ENCODE results near the gene DMRTB1. TPM values are rescaled to one million over a fixed set of nuclear protein-coding genes. Genes with fewer than 3 reads are reported as not detected.

The DMRTB1 gene
- polyA plus RNA-seq, result not detected

GRCh38 chr1:53459321-53460175, at the start of gene DMRTB1:
TSS of gene DMRTB1 (plus strand) at chr1:53459399. CDS start at chr1:53459454, 55 bp downstream.
- Histone ChIP-seq H3K9me3 (ENCODE audit: control insufficient read depth in 2 of 2, insufficient read depth in 1 of 2, low read depth in 1 of 2, low read length in 1 of 2) (peaks cover 0 to 2% of the 10 kb centered on the region in 2 donors), H3K36me3 (ENCODE audit: control insufficient read depth in 2 of 2, insufficient read depth in 2 of 2, low read length in 1 of 2) (no peaks in the 10 kb centered on the region), H3K27me3 (ENCODE audit: control insufficient read depth in 1 of 2, insufficient read depth in 2 of 2, low read length in 2 of 2) (no peaks in the 10 kb centered on the region), H3K4me3 (ENCODE audit: low read depth in 1 of 2, low read length in 2 of 2) (no peak within 1 kb of the TSS), H3K27ac (ENCODE audit: low read depth in 2 of 2, low read length in 1 of 2) (no peak within 1 kb of the TSS), H3K4me1 (ENCODE audit: control insufficient read depth in 2 of 2, insufficient read depth in 2 of 2, low read length in 1 of 2) (no peaks in the 10 kb centered on the region)
- WGBS, 2 donors, result 91 to 95% methylated on average over 66 to 82 of the region's 82 CpGs

- WGBS, 2 donors, result 76 to 82% methylated on average over 6 of the region's 6 CpGs
- H3K4me3 ChIP-seq (ENCODE audit: low read depth in 1 of 2, low read length in 2 of 2), result no peak overlapping the region
- no peak overlapping the region for H3K27ac ChIP-seq (ENCODE audit: low read depth in 2 of 2, low read length in 1 of 2)
- no peaks in the 10 kb centered on the region for H3K27me3 ChIP-seq (ENCODE audit: control insufficient read depth in 1 of 2, insufficient read depth in 2 of 2, low read length in 2 of 2)
- no peaks in the 10 kb centered on the region for H3K4me1 ChIP-seq (ENCODE audit: control insufficient read depth in 2 of 2, insufficient read depth in 2 of 2, low read length in 1 of 2)
- no peaks in the 10 kb centered on the region for H3K36me3 ChIP-seq (ENCODE audit: control insufficient read depth in 2 of 2, insufficient read depth in 2 of 2, low read length in 1 of 2)
- no peaks in the 10 kb centered on the region for H3K9me3 ChIP-seq (ENCODE audit: control insufficient read depth in 2 of 2, insufficient read depth in 1 of 2, low read depth in 1 of 2, low read length in 1 of 2)
Measured at GRCh38 chr1:53409695-53410094, 49.5 kb upstream of the DMRTB1 start.

GRCh38 chr1:53410100-53410541, 49.1 kb upstream of the DMRTB1 start:
- Histone ChIP-seq H3K27me3 (ENCODE audit: control insufficient read depth in 1 of 2, insufficient read depth in 2 of 2, low read length in 2 of 2) (no peaks in the 10 kb centered on the region), H3K9me3 (ENCODE audit: control insufficient read depth in 2 of 2, insufficient read depth in 1 of 2, low read depth in 1 of 2, low read length in 1 of 2) (no peaks in the 10 kb centered on the region), H3K4me3 (ENCODE audit: low read depth in 1 of 2, low read length in 2 of 2) (no peak overlapping the region), H3K27ac (ENCODE audit: low read depth in 2 of 2, low read length in 1 of 2) (no peak overlapping the region), H3K4me1 (ENCODE audit: control insufficient read depth in 2 of 2, insufficient read depth in 2 of 2, low read length in 1 of 2) (no peaks in the 10 kb centered on the region), H3K36me3 (ENCODE audit: control insufficient read depth in 2 of 2, insufficient read depth in 2 of 2, low read length in 1 of 2) (no peaks in the 10 kb centered on the region)
- 50 to 60% methylated on average over 12 of the region's 12 CpGs for WGBS, 2 donors

GRCh38 chr1:53410701-53411100, 48.5 kb upstream of the DMRTB1 start:
- H3K27me3 ChIP-seq (ENCODE audit: control insufficient read depth in 1 of 2, insufficient read depth in 2 of 2, low read length in 2 of 2), result no peaks in the 10 kb centered on the region
- no peaks in the 10 kb centered on the region for H3K9me3 ChIP-seq (ENCODE audit: control insufficient read depth in 2 of 2, insufficient read depth in 1 of 2, low read depth in 1 of 2, low read length in 1 of 2)
- WGBS, 2 donors, result 90 to 92% methylated on average over 8 of the region's 8 CpGs
- H3K4me3 ChIP-seq (ENCODE audit: low read depth in 1 of 2, low read length in 2 of 2), result no peak overlapping the region
- no peak overlapping the region for H3K27ac ChIP-seq (ENCODE audit: low read depth in 2 of 2, low read length in 1 of 2)
- no peaks in the 10 kb centered on the region for H3K36me3 ChIP-seq (ENCODE audit: control insufficient read depth in 2 of 2, insufficient read depth in 2 of 2, low read length in 1 of 2)
- H3K4me1 ChIP-seq (ENCODE audit: control insufficient read depth in 2 of 2, insufficient read depth in 2 of 2, low read length in 1 of 2), result no peaks in the 10 kb centered on the region

- no peak overlapping the region for H3K27ac ChIP-seq (ENCODE audit: low read depth in 2 of 2, low read length in 1 of 2)
- H3K36me3 ChIP-seq (ENCODE audit: control insufficient read depth in 2 of 2, insufficient read depth in 2 of 2, low read length in 1 of 2), result no peaks in the 10 kb centered on the region
- 84% methylated on average over 5 of the region's 5 CpGs for WGBS, 2 donors
- no peaks in the 10 kb centered on the region for H3K4me1 ChIP-seq (ENCODE audit: control insufficient read depth in 2 of 2, insufficient read depth in 2 of 2, low read length in 1 of 2)
- no peak overlapping the region for H3K4me3 ChIP-seq (ENCODE audit: low read depth in 1 of 2, low read length in 2 of 2)
- H3K9me3 ChIP-seq (ENCODE audit: control insufficient read depth in 2 of 2, insufficient read depth in 1 of 2, low read depth in 1 of 2, low read length in 1 of 2), result no peaks in the 10 kb centered on the region
- H3K27me3 ChIP-seq (ENCODE audit: control insufficient read depth in 1 of 2, insufficient read depth in 2 of 2, low read length in 2 of 2), result no peaks in the 10 kb centered on the region
Measured at GRCh38 chr1:53411541-53412152, 47.6 kb upstream of the DMRTB1 start.

GRCh38 chr1:53412285-53413174, 46.7 kb upstream of the DMRTB1 start:
- H3K9me3 ChIP-seq (ENCODE audit: control insufficient read depth in 2 of 2, insufficient read depth in 1 of 2, low read depth in 1 of 2, low read length in 1 of 2), result no peaks in the 10 kb centered on the region
- peak overlapping the region in 1 of 2 donors; percentile 22 for H3K27ac ChIP-seq (ENCODE audit: low read depth in 2 of 2, low read length in 1 of 2)
- H3K27me3 ChIP-seq (ENCODE audit: control insufficient read depth in 1 of 2, insufficient read depth in 2 of 2, low read length in 2 of 2), result no peaks in the 10 kb centered on the region
- 90 to 91% methylated on average over 10 of the region's 10 CpGs for WGBS, 2 donors
- H3K4me1 ChIP-seq (ENCODE audit: control insufficient read depth in 2 of 2, insufficient read depth in 2 of 2, low read length in 1 of 2), result no peaks in the 10 kb centered on the region
- H3K4me3 ChIP-seq (ENCODE audit: low read depth in 1 of 2, low read length in 2 of 2), result no peak overlapping the region
- no peaks in the 10 kb centered on the region for H3K36me3 ChIP-seq (ENCODE audit: control insufficient read depth in 2 of 2, insufficient read depth in 2 of 2, low read length in 1 of 2)

- Histone ChIP-seq H3K9me3 (ENCODE audit: control insufficient read depth in 2 of 2, insufficient read depth in 1 of 2, low read depth in 1 of 2, low read length in 1 of 2) (no peaks in the 10 kb centered on the region), H3K27ac (ENCODE audit: low read depth in 2 of 2, low read length in 1 of 2) (no peak overlapping the region), H3K27me3 (ENCODE audit: control insufficient read depth in 1 of 2, insufficient read depth in 2 of 2, low read length in 2 of 2) (no peaks in the 10 kb centered on the region), H3K4me1 (ENCODE audit: control insufficient read depth in 2 of 2, insufficient read depth in 2 of 2, low read length in 1 of 2) (no peaks in the 10 kb centered on the region), H3K36me3 (ENCODE audit: control insufficient read depth in 2 of 2, insufficient read depth in 2 of 2, low read length in 1 of 2) (no peaks in the 10 kb centered on the region), H3K4me3 (ENCODE audit: low read depth in 1 of 2, low read length in 2 of 2) (no peak overlapping the region)
- 59 to 61% methylated on average over 8 of the region's 8 CpGs for WGBS, 2 donors
Measured at GRCh38 chr1:53413175-53414001, 45.8 kb upstream of the DMRTB1 start.

- no peaks in the 10 kb centered on the region for H3K4me1 ChIP-seq (ENCODE audit: control insufficient read depth in 2 of 2, insufficient read depth in 2 of 2, low read length in 1 of 2)
- H3K9me3 ChIP-seq (ENCODE audit: control insufficient read depth in 2 of 2, insufficient read depth in 1 of 2, low read depth in 1 of 2, low read length in 1 of 2), result no peaks in the 10 kb centered on the region
- no peaks in the 10 kb centered on the region for H3K27me3 ChIP-seq (ENCODE audit: control insufficient read depth in 1 of 2, insufficient read depth in 2 of 2, low read length in 2 of 2)
- WGBS, 2 donors, result 90 to 91% methylated on average over 4 of the region's 4 CpGs
- no peaks in the 10 kb centered on the region for H3K36me3 ChIP-seq (ENCODE audit: control insufficient read depth in 2 of 2, insufficient read depth in 2 of 2, low read length in 1 of 2)
- H3K4me3 ChIP-seq (ENCODE audit: low read depth in 1 of 2, low read length in 2 of 2), result no peak overlapping the region
- no peak overlapping the region for H3K27ac ChIP-seq (ENCODE audit: low read depth in 2 of 2, low read length in 1 of 2)
Measured at GRCh38 chr1:53414632-53415031, 44.6 kb upstream of the DMRTB1 start.

GRCh38 chr1:53415432-53415831, 43.8 kb upstream of the DMRTB1 start:
- 87 to 88% methylated on average over 12 of the region's 12 CpGs for WGBS, 2 donors
- Histone ChIP-seq H3K27me3 (ENCODE audit: control insufficient read depth in 1 of 2, insufficient read depth in 2 of 2, low read length in 2 of 2) (no peaks in the 10 kb centered on the region), H3K27ac (ENCODE audit: low read depth in 2 of 2, low read length in 1 of 2) (no peak overlapping the region), H3K4me3 (ENCODE audit: low read depth in 1 of 2, low read length in 2 of 2) (no peak overlapping the region), H3K4me1 (ENCODE audit: control insufficient read depth in 2 of 2, insufficient read depth in 2 of 2, low read length in 1 of 2) (no peaks in the 10 kb centered on the region), H3K9me3 (ENCODE audit: control insufficient read depth in 2 of 2, insufficient read depth in 1 of 2, low read depth in 1 of 2, low read length in 1 of 2) (no peaks in the 10 kb centered on the region), H3K36me3 (ENCODE audit: control insufficient read depth in 2 of 2, insufficient read depth in 2 of 2, low read length in 1 of 2) (no peaks in the 10 kb centered on the region)

All from esophagus (tissue), 2 donors.